Brain microvascular endothelial cell (primary cell): ENCODE data around the gene MS4A6E.

Experiments
- DNase-seq: peaks from one replicate; pipeline ENCODE4 v3.0.0-alpha.2; 2020
- H3K27ac ChIP-seq: fragments of 250-450 bp; sonication (Bioruptor Pico); 2 replicates; pipeline ENCODE4 v1.5.1; 2020; ENCODE audit warnings: mild to moderate bottlenecking, moderate library complexity
- H3K27me3 ChIP-seq: fragments of 250-450 bp; sonication (Bioruptor Pico); replicated peaks from 2 replicates; pipeline ENCODE4 v1.5.1; 2020; ENCODE audit warnings: mild to moderate bottlenecking
- H3K36me3 ChIP-seq: fragments of 250-450 bp; sonication (Bioruptor Pico); replicated peaks from 2 replicates; pipeline ENCODE4 v1.5.1; 2020; ENCODE audit warnings: mild to moderate bottlenecking
- H3K4me3 ChIP-seq: 2 replicates; pipeline ENCODE4 v1.5.1; 2011; ENCODE audit warnings: low read depth, mild to moderate bottlenecking, control low read depth, low read length, moderate library complexity
- in situ Hi-C: cut with HindIII; loops from 2 replicates; pipeline ENCODE4 v1.10.0; 2017; ENCODE audit warnings: low sequenced_read_pairs, low pct_ligation_motif_present
- TF ChIP-seq, protein P1 (sequence below): IDR thresholded peaks from 2 replicates; pipeline ENCODE4 v1.5.1; 2011; ENCODE audit warnings: low read depth, mild to moderate bottlenecking, moderate library complexity, low read length, control low read depth, inconsistent platforms; ENCODE audit errors: missing control alignments

The MS4A6E gene

DNA sequence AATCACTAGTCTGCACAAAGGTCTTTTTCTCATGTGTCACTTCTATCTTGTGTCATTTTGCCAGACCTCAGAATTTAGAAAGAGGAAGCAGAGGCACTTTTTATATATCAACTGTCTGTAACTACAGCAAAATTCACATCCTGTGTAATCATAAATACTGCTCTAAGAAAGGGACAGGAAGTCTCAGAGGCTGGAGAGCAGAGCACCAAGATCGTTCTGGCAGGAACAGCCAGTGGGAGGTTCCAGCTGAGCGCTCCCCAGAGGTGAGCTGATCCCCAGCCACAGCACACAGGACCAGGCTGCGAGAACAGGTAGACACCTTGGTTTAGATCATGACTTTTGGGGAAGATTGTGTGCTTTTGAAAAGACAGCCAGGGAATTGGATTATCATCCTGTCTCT, 51.3 kb downstream of the MS4A6E start, which contains the start of gene MS4A7:
Gene MS4A7, plus strand, starts transcription at position 179 of the 400 bp plus-strand sequence. CDS start 4,610 bp downstream, outside the sequence.
- in situ Hi-C loops: no loop called here
- no peak within 1 kb of the TSS for H3K4me3 ChIP-seq
- TF ChIP-seq, protein P1, sequence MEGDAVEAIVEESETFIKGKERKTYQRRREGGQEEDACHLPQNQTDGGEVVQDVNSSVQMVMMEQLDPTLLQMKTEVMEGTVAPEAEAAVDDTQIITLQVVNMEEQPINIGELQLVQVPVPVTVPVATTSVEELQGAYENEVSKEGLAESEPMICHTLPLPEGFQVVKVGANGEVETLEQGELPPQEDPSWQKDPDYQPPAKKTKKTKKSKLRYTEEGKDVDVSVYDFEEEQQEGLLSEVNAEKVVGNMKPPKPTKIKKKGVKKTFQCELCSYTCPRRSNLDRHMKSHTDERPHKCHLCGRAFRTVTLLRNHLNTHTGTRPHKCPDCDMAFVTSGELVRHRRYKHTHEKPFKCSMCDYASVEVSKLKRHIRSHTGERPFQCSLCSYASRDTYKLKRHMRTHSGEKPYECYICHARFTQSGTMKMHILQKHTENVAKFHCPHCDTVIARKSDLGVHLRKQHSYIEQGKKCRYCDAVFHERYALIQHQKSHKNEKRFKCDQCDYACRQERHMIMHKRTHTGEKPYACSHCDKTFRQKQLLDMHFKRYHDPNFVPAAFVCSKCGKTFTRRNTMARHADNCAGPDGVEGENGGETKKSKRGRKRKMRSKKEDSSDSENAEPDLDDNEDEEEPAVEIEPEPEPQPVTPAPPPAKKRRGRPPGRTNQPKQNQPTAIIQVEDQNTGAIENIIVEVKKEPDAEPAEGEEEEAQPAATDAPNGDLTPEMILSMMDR: no peak
- no peak within 1 kb of the TSS for H3K27ac ChIP-seq
- DNase-seq: no peak
- H3K36me3 ChIP-seq: no peaks in the 10 kb centered on the region
- H3K27me3 ChIP-seq: no peaks in the 10 kb centered on the region

DNA sequence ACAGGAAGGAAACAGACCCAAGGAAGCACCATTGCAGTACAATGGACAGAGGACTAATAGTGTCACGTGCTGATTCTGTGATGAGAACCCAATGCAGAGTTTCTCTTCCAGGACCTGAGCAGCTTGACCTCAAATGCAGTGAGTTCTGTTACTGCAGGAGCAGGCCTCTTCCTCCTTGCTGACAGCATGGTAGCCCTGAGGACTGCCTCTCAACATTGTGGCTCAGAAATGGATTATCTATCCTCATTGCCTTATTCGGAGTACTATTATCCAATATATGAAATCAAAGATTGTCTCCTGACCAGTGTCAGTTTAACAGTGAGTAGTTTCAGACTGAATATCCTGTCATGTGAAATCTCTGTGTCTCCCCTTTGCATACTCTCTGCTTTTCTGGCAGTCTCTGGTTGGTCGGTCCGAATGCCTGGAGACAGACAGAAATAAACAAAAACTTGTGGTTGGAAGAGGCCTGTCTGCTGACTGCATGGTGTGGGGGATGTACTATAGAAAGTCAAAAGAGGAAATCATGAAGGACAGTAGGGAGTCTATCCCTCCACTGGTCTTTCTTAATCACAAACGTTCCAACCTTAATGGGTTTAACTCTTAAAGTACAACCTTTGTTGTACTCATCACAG, 62.3 kb downstream of the MS4A6E start:
- Histone ChIP-seq H3K27ac (no peak overlapping the region), H3K4me3 (no peak overlapping the region), H3K27me3 (no peaks in the 10 kb centered on the region), H3K36me3 (no peaks in the 10 kb centered on the region)
- TF ChIP-seq, protein P1: no peak
- in situ Hi-C loops: no loop called here
- no peak for DNase-seq

DNA sequence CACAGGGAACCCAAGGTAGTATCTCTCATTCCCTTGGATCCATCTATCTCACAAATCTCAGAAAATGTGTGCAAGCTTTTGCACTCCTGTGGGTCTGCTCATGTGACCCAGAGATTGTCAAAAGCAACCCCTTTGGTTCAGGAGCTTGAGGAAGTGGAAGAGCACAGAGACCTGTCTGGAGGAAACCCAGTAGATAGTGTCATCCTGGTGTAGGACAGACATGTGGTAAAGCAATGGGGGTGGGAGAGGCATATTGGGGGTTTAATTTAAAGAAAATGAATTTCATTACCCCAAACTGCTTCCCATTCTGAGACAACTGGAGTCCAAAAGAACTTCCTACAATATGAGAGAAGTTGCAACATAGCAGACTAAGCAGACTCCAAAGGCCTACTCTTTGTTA, 63.4 kb downstream of the MS4A6E start:
- Histone ChIP-seq H3K27me3 (no peaks in the 10 kb centered on the region), H3K36me3 (no peaks in the 10 kb centered on the region), H3K27ac (no peak overlapping the region), H3K4me3 (no peak overlapping the region)
- in situ Hi-C loops: no loop called here
- no peak for DNase-seq
- TF ChIP-seq, protein P1: no peak
